Choroid plexus epithelial cell (primary cell): ENCODE results near the gene LPP.

Source experiments
- DNase-seq: peaks from one replicate; pipeline ENCODE4 v3.0.0-alpha.2; 2010; ENCODE audit warnings: low read depth
- H3K4me3 ChIP-seq: 2 replicates; pipeline ENCODE4 v1.5.1; 2011; ENCODE audit warnings: low read depth, mild to moderate bottlenecking, control low read depth, low read length, moderate library complexity
- TF ChIP-seq, protein P1 (sequence below): conservative IDR thresholded peaks from 2 replicates; pipeline ENCODE4 v1.5.1; 2011; ENCODE audit warnings: low read depth, mild to moderate bottlenecking, control low read depth, inconsistent platforms, low read length, moderate library complexity

Gene LPP

DNA sequence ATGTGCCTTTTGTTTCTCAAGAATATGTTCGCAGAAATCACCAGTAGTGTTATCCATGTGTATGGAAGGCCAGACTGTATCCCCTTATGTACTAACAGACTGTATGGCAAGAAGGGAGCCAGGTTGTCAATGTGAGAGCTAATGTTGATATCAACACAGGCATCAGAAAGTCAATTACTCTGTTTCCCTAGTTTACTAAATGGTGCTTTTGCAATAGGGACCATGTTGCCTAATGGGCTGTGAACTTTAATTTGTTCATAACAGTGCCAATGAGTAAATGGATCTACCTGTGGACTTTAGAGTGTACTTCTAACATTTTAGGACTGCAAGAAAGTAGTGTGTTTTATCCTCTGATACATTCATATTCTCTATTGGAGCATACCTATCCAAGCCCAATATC lies 586.1 kb downstream of the LPP start:
- DNase-seq, result no peak
- TF ChIP-seq, protein P1, sequence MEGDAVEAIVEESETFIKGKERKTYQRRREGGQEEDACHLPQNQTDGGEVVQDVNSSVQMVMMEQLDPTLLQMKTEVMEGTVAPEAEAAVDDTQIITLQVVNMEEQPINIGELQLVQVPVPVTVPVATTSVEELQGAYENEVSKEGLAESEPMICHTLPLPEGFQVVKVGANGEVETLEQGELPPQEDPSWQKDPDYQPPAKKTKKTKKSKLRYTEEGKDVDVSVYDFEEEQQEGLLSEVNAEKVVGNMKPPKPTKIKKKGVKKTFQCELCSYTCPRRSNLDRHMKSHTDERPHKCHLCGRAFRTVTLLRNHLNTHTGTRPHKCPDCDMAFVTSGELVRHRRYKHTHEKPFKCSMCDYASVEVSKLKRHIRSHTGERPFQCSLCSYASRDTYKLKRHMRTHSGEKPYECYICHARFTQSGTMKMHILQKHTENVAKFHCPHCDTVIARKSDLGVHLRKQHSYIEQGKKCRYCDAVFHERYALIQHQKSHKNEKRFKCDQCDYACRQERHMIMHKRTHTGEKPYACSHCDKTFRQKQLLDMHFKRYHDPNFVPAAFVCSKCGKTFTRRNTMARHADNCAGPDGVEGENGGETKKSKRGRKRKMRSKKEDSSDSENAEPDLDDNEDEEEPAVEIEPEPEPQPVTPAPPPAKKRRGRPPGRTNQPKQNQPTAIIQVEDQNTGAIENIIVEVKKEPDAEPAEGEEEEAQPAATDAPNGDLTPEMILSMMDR, result no peak
- no peak overlapping the region for H3K4me3 ChIP-seq

DNA sequence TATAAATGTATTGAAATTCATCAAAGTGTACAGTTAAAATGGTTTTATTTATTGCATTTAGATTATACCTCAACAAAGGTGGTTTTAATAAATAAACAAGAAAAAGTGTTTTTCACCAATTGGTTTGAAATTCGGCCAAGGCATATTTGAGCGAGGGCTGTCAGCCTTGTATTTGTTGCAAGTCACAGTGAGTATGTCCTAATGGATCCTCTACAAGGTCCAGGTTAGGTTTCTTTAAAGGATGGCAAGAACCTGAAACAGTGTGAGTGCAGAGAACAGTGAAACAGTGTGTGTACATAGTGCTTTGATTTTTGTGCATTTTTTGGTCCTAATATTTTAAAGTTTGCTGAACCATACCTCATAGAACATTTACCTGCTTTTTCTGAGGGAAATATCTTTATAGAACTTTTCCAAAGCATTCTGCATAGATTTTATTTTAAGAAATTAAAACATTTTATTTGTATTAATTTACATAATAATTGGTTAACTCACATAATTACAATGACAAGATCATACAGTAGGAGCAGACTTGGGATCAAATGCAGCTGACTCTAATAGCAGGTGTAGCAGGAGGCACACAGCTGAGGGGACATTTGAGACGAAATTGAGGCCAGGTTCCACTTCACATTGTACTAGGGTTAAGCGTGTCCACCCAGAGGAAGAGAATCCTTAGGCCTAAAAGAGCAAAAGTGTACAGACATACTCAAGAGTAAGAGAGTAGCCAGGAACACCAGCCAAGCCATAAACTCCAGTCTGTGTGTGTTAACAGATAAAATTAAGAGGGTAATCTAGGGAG lies 589.0 kb downstream of the LPP start:
- DNase-seq, result no peak
- no peak overlapping the region for H3K4me3 ChIP-seq
- TF ChIP-seq, protein P1, result no peak

DNA sequence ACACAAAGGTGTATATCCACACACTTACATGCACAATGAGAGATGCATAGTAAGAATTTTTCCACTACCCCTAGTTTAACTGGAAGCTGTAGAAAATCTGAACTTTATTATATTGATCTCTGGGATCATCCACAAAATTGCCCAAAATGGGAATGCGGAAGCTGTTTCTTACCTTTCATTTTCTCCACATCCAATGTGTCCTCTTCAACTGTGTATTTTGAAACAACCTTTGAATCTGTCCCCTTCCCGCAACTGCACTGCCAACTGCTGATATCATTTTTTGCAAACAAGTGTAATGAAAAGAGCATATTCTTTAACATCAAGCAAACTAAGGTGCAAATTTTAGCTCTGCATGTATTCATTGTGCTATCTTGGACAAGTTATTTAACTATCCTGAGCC lies 590.2 kb downstream of the LPP start:
- DNase-seq, result no peak
- H3K4me3 ChIP-seq, result no peak overlapping the region
- TF ChIP-seq, protein P1, result no peak

DNA sequence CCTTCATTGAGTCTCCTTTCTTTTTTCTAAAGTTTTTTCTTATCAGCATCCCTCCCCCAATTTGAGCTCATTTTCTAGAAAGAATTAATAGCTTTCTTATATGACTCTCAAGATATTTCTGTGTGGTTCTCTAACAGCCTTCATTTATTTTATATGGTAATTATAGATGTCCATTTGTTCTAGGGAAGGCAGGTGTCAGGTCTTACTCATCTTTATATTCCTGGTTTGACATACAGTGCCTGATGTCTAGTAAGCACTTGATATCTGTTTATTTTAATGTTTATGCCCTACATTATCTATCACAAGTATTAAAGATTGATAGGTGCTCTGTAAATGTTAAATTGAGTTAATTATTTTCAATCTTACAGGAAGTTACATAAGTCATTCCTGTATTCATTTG lies 591.1 kb downstream of the LPP start:
- H3K4me3 ChIP-seq, result no peak overlapping the region
- no peak for DNase-seq
- TF ChIP-seq, protein P1, result no peak

DNA sequence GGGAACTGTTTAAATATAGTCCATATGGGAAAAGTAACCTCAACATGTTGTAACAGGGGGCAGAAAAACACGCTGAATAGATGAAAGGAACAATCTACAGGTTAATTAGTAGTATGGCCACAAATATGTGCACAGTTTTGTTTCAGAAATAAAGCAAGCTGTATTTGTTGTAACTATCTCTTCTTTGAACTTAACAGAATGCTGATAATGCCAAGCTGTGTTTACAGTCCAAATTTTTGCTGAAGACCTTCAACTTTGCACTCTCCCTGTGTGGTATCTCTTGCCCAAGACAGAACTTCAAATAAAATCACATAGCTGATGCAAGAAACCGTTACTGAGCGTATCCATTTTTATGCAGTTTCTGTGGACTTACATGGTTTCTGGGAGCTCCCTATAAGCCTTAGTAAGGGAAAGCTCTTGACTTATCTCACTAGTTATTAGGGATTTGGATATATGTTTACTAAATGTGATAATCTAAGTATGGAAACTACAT lies 592.4 kb downstream of the LPP start:
- DNase-seq, result peak; percentile 73

DNA sequence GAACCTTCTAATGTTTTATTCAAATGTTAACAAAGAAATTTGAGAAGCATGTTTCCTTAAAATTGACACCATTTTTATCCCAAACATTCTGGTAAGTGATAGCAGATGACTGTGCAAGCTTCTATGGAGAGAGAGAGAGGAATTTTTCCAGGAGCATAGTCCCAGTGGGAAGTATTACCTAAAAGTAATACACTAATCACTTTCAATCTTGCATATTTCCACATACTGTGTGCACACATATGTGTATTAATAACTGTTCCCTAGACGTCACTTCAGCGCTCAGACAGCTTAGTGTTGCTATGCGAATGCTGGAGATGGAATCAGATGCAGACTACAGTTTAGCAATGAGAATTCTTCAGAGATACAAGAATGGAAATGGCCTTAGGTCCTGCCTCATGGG lies 593.5 kb downstream of the LPP start:
- TF ChIP-seq, protein P1, result no peak
- H3K4me3 ChIP-seq, result no peak overlapping the region
- no peak for DNase-seq

More for the DNA sequence above, 592.4 kb downstream of the LPP start:
- TF ChIP-seq, protein P1, result no peak
- H3K4me3 ChIP-seq, result no peak overlapping the region

DNA sequence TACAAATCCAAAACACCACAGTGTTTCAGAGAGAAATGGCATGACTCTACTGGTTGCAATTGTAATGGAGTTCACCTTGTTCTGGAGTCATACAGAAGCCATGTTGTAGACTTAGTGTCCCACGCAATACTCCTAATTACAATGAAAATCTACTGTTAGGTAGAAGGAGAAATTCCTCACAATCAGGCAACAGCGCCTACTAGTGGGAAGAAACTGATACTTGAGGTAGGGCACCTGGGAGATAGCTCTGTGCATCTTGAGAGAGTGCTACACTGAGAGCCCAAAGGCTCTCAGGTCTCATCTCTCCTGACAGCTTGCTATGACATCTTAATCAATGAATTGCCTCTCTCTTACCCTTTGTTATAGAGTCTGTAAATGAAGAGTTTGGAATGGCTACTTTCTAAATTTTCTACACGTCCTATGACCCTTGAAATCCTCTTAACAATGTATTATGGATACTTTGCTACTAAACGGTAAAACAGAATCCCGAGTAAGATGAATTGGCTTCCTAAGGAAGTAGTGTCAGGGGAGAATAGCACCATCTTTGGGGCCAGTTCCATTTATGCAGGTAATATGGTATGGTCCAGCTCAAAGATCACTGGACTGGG lies 595.2 kb downstream of the LPP start:
- TF ChIP-seq, protein P1, result peak; percentile 58
- DNase-seq, result peak; percentile 35
- H3K4me3 ChIP-seq, result no peak overlapping the region
